HG03108 (cell line): ENCODE measurements around the gene ARHGEF39.

Experiments
- ATAC-seq: cut with Tn5 transposase; IDR thresholded peaks from one replicate; pipeline ENCODE4 v1.9.1; 2021; ENCODE audit warnings: moderate library complexity; ENCODE audit not compliant: unreplicated experiment

The ARHGEF39 gene

DNA sequence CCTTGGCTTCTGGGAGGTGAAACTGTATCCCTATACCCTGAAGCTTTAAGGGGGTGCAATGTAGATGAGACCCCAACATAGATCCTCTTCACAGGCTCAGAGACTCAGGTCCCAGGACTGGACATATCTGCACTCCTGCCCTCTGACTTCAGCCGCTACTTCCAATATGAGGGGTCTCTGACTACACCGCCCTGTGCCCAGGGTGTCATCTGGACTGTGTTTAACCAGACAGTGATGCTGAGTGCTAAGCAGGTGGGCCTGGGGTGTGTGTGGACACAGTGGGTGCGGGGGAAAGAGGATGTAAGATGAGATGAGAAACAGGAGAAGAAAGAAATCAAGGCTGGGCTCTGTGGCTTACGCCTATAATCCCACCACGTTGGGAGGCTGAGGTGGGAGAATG lies 14.1 kb upstream of the ARHGEF39 start:
- no peak for ATAC-seq

DNA sequence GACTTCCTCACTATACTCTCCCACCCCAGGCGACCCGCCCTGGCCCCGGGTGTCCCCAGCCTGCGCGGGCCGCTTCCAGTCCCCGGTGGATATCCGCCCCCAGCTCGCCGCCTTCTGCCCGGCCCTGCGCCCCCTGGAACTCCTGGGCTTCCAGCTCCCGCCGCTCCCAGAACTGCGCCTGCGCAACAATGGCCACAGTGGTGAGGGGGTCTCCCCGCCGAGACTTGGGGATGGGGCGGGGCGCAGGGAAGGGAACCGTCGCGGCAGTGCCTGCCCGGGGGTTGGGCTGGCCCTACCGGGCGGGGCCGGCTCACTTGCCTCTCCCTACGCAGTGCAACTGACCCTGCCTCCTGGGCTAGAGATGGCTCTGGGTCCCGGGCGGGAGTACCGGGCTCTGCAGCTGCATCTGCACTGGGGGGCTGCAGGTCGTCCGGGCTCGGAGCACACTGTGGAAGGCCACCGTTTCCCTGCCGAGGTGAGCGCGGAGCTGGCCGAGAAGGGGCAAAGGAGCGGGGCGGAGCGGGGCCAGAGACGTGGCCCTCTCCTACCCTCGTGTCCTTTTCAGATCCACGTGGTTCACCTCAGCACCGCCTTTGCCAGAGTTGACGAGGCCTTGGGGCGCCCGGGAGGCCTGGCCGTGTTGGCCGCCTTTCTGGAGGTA lies 10.9 kb upstream of the ARHGEF39 start:
- peak; percentile 45 for ATAC-seq

DNA sequence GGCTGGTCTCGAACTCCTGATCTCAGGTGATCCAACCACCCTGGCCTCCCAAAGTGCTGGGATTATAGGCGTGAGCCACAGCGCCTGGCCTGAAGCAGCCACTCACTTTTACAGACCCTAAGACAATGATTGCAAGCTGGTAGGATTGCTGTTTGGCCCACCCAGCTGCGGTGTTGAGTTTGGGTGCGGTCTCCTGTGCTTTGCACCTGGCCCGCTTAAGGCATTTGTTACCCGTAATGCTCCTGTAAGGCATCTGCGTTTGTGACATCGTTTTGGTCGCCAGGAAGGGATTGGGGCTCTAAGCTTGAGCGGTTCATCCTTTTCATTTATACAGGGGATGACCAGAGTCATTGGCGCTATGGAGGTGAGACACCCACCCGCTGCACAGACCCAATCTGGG lies 10.2 kb upstream of the ARHGEF39 start:
- ATAC-seq, result no peak

DNA sequence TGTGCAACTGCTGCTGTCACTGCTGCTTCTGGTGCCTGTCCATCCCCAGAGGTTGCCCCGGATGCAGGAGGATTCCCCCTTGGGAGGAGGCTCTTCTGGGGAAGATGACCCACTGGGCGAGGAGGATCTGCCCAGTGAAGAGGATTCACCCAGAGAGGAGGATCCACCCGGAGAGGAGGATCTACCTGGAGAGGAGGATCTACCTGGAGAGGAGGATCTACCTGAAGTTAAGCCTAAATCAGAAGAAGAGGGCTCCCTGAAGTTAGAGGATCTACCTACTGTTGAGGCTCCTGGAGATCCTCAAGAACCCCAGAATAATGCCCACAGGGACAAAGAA lies 9.0 kb upstream of the ARHGEF39 start:
- ATAC-seq, result no peak

DNA sequence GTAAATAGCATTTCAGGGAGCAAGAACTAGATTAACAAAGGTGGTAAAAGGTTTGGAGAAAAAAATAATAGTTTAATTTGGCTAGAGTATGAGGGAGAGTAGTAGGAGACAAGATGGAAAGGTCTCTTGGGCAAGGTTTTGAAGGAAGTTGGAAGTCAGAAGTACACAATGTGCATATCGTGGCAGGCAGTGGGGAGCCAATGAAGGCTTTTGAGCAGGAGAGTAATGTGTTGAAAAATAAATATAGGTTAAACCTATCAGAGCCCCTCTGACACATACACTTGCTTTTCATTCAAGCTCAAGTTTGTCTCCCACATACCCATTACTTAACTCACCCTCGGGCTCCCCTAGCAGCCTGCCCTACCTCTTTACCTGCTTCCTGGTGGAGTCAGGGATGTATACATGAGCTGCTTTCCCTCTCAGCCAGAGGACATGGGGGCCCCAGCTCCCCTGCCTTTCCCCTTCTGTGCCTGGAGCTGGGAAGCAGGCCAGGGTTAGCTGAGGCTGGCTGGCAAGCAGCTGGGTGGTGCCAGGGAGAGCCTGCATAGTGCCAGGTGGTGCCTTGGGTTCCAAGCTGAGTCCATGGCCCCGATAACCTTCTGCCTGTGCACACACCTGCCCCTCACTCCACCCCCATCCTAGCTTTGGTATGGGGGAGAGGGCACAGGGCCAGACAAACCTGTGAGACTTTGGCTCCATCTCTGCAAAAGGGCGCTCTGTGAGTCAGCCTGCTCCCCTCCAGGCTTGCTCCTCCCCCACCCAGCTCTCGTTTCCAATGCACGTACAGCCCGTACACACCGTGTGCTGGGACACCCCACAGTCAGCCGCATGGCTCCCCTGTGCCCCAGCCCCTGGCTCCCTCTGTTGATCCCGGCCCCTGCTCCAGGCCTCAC lies 8.4 kb upstream of the ARHGEF39 start, which contains the start of gene CA9:
Gene CA9 (plus strand): TSS at position 797 of the 893 bp plus-strand sequence. CDS start 32 bp downstream, at position 829.
- no peak for ATAC-seq

DNA sequence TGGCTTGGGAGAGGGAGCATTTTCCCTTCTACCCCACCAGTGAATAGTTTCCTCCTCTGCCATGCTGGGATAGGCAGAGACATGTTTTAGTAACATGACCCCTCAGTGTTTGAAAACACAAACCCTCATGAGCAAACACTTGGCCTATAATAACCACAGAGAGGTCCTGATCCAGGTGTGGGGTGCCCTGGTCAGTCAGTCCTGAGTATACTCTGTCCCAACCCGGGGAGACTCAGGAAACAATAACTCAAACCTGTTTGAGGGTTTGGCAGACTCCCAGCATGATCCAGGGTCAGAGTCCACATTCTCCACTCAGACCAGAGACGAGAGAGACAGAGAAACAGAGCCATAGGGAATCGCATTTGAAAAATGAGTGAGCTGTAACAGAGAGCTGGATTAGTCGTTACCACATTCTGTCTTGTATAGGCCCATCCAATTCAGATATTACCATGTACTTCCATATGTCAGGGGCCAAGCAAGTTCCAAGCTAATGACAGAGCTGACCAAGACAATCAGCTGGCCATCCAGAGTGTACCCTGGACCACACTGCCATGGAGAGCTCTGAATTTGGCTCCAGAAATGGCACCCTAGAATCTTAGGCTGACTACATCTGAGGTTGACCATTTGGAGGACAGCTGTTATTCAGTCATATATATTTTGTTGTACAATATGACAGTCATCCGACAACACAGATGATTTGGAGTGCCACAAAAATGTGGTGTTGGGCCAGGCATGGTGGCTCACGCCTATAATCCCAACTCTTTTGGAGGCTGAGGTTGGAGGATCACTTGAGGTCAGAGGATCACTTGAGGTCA lies 4.5 kb upstream of the ARHGEF39 start:
- ATAC-seq, result no peak

DNA sequence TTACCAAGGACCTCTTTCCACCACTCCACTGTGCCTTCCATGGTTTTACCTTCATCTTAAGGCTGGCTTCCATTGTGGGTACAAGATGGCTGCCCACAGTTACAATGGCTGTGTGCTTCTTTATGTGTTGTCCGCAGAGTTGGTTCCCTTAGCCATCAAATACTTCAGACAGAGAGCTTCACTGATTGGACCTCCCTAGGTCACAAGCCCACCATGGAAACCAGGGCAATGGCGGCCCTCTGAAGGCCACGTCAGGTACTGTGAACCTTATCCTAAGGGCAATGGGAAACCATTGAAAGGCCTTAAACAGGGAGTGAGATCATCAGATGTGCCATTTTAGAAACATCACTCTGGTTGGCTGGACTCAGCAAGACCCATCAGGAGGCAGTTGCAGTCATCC lies 2.9 kb upstream of the ARHGEF39 start:
- no peak for ATAC-seq

DNA sequence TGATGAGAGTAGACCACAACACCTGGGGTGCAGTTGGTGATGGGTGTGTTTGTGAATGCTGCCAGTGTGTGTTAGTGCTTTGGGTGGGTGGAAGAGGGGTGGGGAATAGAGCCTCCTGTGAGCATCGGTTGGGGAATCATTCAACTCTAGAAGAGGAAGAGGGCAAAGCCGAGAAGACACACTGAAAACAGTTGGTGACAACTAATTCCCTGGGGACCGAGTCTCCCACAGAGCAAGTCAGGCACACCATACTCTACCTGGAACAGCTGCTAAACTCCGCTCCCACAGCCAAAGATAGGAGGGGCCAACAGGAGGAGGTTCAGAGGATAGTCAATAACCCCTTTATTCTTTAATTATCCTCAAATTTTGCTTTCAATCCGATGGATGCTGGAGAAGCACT lies 1.6 kb upstream of the ARHGEF39 start:
- no peak for ATAC-seq

DNA sequence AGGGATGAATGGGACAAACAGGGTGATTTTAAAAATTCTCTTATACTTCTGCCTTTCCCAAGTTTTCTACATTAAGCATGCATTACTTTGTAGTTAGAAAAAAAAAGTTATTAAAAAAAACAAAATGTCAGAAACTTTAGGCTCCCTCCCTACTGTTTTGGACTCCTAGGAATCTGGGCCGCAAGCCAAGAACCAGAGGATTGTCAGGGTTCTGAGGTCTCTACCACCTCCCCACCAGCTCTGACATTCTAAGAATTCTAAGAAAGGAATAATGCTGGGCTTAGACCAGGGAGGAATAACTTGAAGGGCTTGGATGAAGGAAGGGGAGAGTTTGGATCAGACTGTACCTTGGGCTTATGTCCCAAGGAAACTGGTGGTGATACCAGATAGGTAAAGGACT lies 1.1 kb upstream of the ARHGEF39 start:
- no peak for ATAC-seq

DNA sequence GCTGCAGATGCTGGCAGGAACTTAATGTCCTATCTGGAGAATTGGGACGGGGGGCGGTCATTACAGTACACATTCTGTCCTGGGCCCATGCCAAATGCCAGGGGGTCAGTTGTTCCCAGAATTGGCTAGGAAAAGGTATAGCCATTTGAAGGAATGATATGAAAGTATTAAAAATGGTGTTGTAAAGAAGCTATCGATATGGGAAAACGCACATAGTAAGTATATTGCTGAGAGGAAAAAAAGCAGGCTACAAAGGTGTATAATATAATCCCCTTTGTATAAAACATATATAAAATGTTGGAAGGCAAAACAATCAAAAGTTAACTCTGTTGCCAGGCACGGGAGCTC lies 450 bp upstream of the ARHGEF39 start:
- no peak for ATAC-seq

DNA sequence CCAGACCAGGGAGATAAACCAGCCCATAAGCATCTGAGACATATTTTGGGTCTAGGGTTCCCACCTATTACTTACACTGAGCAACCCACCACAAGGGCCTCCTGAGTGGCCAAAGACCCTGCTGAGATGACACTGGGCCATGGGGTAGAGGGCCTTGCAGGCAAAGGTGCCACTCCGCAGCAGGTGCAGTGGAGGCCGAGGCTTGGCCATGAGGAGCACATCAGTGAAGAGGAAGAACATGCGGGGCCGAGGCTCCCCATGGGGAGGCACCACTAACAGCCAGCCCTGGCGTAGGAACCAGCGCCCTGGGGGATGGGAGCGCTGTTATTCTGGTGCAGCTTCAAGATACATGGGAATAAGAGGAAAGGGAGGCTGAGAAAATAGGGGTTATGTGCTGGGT lies 2.6 kb downstream of the ARHGEF39 start:
- ATAC-seq, result no peak

DNA sequence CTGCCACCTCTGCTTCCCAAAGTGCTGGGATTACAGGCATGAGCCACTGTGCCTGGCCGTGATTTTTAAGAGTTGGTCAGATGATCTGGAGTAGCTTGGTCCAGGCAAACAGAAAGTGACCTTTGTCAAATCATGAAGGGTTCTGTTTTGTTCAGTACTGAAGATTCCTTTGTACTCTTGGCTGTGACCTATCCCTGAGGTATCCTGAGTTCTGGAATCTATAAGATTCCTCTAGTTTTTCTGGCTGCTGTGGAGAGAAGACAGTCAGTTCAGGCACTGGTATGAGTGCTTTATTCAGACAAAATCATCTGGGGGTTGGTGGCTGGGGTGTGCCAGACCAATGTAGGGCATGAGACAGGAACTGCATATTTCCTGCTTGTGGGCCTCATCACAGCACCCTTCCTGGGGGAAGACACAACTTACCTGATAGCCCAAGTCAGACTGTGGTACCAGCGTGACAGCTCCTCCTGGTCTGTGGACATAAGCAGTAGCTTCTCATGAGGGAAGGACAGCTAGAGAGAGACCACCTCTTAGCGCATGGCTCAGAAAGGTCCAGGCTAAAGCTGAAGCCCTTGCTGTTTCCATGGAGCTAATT lies 3.1 kb downstream of the ARHGEF39 start:
- ATAC-seq, result no peak

DNA sequence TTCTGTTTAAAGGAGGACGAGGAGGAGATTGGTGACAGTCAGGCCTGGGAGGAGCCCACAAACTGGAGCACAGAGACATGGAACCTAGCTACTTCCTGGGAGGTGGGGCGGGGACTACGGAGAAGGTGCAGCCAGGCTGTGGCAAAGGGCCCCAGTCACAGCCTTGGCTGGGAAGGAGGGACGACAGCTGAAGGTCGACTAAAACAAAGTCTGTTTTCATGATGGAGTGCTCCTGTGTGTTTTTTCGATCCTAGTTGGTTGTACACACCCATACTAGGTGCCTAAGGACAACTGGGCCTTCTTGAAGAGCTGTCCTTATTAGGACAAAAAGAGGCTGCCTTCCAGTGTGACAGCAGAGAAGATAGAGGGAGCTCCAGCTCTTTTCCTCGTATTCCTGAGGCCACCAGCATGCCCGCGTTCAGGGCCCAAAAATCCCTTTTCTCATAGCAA lies 4.0 kb downstream of the ARHGEF39 start:
- ATAC-seq, result no peak

DNA sequence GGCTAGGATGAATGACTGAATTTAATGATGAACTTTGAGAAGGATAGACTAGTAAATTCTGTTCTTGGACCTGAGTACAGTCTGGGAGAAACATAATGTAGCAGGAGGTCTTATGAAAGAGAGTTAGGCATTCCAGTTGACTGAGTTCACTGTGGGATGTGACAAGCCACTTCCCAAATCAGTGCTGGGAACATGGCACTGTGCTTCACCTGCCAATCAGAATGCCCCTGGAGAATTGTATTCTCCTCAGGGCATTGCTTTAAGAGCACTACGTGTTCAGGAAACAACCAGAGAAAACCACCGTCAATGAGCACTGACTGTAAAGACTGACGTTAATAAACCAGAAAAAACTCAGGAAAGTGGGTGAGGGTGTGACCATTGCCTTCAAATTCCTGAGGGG lies 5.7 kb downstream of the ARHGEF39 start:
- ATAC-seq, result no peak

DNA sequence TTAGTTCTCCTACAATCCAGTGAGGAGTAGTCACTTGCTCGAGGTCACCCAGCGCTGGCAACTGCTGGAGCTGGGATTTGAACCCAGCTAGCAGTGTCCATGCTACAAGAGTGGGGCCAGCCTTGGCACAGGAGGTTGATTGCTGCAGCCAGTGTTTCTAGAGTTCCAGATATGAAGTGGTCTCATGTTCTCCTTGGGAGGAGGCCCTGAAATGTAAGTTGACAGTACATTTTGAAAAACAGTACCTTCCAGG lies 6.1 kb downstream of the ARHGEF39 start:
- ATAC-seq, result no peak

DNA sequence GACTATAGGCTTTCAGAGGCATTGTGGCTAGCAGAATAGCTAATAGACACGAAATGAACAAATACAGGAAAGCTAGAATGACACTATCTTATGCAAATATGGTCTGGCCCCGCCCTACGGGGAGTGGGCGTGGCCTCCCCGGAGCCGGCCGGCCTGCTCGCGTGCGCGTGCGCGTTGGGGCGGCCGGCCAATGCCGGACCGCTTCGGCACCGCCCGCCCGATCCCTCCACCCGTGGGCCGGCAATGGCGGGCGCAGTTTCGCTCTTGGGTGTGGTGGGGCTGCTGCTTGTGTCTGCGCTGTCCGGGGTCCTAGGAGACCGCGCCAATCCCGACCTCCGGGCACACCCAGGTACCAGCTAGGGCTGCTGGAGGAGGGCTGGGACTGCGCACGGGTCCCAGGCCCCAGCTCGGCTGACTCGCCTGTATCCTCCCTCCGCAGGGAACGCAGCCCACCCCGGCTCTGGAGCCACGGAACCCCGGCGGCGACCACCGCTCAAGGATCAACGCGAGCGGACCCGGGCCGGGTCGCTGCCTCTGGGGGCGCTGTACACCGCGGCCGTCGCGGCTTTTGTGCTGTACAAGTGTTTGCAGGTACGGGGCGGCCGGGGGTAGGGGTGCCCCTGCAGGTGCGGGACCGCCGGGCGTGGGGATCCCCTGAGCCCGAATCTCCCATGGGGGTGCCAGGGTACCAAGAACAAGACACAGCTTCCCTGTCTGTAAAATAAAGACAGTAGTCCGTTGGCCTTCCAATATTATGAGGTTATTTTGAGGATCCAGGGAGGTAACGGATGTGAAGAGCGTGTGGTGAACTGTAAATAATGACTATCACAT lies 6.6 kb downstream of the ARHGEF39 start, which contains the start of gene CCDC107:
Gene CCDC107 (plus strand): TSS at position 156 of the 831 bp plus-strand sequence. CDS start 88 bp downstream, at position 244.
- peak; percentile 46 for ATAC-seq

DNA sequence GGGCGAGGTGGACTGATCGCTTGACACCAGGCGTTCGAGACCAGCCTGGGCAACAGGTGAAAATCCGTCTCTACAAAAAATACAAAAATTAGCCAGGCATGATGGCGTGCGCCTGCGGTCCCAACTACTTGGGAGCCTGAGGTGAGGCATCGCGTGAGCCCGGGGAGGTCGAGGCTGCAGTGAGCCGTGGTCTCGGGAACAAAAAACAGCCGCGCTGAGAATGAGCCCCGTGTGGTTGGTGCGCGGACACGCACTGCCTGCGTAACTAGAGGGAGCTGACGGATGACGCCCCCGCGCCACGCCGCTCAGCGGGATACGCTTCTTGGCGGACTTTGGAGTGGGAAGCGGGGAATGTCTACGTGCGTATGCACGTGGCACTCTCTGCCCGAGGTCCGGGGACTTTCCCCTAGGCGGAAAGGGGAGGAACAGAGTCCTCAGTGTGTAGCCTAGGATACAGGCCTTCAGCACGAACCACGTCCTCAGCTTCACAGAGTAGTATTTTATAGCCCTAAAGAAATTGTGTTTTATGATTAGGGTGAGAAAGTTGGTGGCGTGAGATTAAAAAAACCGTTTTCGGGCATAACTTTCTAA lies 7.4 kb downstream of the ARHGEF39 start, which contains the start of gene RMRP:
Gene RMRP (minus strand): TSS at position 474 of the 591 bp plus-strand sequence.
- peak; percentile 92 for ATAC-seq

DNA sequence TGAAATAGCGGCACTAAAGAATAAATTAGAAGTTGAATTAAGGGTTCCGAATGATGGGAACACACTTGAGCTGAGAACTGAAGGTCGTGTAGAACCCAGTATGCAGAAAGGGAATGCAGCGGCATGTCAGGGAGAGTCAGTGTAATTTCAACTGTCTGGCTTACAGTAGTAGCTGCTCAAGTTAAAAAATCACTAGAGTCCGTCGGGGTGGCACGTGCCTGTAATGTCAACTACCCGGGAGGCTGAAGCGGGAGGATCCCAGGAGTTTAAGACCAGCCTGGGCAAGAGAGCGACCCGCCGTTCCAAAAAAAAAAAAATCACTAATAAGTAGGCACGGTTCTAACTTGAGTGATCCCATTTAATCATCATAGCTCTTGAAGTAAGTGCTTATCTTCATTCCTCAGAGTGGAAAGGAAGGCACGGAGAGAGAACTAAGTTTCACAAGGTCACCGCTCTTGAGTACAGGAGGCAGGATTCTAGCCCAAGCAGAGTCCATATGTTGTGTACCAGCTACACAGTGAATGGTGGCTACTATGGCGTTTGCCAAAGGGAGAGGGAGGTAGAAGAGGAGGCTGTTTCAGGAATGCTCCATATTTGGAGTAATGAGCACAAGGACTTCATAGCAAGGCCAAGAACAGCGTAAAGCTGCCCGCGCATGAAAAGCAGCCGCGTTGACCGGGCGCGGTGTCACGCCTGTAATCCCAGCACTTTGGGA lies 8.0 kb downstream of the ARHGEF39 start:
- ATAC-seq, result no peak

DNA sequence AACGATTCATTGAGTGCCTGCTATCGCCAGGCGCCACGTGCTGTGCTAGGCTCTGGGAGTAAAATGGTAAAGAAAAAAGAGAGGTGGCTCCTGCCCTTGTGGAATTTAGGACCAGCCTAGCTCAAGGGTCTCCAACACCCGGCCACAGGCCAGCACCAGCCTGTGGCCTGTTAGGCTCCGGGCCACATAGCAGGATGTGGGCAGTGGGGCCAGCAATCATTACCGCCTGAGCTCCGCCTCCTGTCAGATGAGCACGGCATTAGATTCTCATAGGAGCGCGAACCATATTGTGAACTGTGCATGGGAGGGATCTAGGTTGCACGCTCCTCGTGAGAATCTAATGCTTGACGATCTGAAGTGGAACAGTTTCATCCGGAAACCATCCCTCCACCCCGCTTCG lies 8.6 kb downstream of the ARHGEF39 start:
- no peak for ATAC-seq
